ENCODE results near the gene PJA2.

DNA sequence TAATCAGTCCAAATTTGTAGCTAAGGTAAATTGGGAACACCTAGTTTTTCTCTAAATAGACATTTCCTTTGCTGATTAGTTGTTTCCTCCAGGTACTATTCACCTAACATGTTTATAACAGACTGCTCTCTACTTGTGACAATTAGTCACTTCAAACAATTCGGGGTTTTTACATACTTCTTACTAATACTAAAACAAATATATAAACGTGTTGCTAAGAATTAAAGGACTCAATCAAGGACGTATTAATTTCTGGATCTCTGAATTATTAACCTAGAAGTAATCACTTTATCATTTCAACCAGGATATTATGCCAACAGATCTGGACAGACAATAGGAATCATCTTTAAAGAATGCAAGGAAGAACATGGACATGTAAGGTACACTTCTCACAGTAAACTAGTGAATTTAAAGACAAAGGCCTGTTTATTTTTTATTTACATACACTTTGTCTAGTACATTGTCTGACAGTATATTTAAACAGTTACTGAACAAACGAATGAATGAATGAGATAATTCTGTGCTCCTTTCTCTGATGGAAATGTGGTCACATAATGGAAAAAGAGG, 22.3 kb downstream of the PJA2 start:
- TF ChIP-seq, protein P1, sequence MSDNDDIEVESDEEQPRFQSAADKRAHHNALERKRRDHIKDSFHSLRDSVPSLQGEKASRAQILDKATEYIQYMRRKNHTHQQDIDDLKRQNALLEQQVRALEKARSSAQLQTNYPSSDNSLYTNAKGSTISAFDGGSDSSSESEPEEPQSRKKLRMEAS (CRISPR knock-in tag; IDR thresholded peaks at IDR 0.05), result no peak
- TF ChIP-seq ATF3 (CRISPR knock-in tag; conservative IDR thresholded peaks at IDR 0.05) (no peak), ZNF512 (CRISPR knock-in tag; IDR thresholded peaks at IDR 0.05; ENCODE audit: borderline replicate concordance) (no peak), KAT7 (CRISPR knock-in tag; IDR thresholded peaks at IDR 0.05; ENCODE audit: borderline replicate concordance) (no peak), TP53 (CRISPR knock-in tag; IDR thresholded peaks at IDR 0.05) (no peak), ZBTB21 (CRISPR knock-in tag; IDR thresholded peaks at IDR 0.05; ENCODE audit: borderline replicate concordance) (no peak), ZNF121 (CRISPR knock-in tag; IDR thresholded peaks at IDR 0.05) (no peak), ATF1 (CRISPR knock-in tag; IDR thresholded peaks at IDR 0.05) (no peak), NFYB (CRISPR knock-in tag; conservative IDR thresholded peaks at IDR 0.05; ENCODE audit: low read depth) (no peak), GABPB1 (CRISPR knock-in tag; IDR thresholded peaks at IDR 0.05) (no peak), CREM (CRISPR knock-in tag; IDR thresholded peaks at IDR 0.05) (no peak), NR1H2 (CRISPR knock-in tag; IDR thresholded peaks at IDR 0.05) (no peak)
- TF ChIP-seq, protein P2, sequence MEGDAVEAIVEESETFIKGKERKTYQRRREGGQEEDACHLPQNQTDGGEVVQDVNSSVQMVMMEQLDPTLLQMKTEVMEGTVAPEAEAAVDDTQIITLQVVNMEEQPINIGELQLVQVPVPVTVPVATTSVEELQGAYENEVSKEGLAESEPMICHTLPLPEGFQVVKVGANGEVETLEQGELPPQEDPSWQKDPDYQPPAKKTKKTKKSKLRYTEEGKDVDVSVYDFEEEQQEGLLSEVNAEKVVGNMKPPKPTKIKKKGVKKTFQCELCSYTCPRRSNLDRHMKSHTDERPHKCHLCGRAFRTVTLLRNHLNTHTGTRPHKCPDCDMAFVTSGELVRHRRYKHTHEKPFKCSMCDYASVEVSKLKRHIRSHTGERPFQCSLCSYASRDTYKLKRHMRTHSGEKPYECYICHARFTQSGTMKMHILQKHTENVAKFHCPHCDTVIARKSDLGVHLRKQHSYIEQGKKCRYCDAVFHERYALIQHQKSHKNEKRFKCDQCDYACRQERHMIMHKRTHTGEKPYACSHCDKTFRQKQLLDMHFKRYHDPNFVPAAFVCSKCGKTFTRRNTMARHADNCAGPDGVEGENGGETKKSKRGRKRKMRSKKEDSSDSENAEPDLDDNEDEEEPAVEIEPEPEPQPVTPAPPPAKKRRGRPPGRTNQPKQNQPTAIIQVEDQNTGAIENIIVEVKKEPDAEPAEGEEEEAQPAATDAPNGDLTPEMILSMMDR (IDR thresholded peaks at IDR 0.05), result no peak
